Ascending aorta (tissue), 2 donors: Measurements from ENCODE around the gene AGBL1. TPM values are rescaled to one million over a fixed set of nuclear protein-coding genes. Genes with fewer than 3 reads are reported as not detected.
"Not testable (repeated sequence)": the region's sequence is repeated elsewhere in the genome, so short reads cannot be mapped to it uniquely, and the experiment has no call there.

Experiments
- DNase-seq, 2 donors: peaks; one replicate each; pipeline ENCODE4 v3.0.0-alpha.2; 2019; ENCODE audit warnings: low spot score in 2 of 2
- H3K27ac ChIP-seq, 2 donors: fragments of 200-600 bp; sonication (generic); one replicate each; pipeline ENCODE4 v1.5.1; 2016 to 2017; ENCODE audit warnings: mild to moderate bottlenecking in 1 of 2
- H3K27me3 ChIP-seq: fragments of 200-600 bp; sonication (generic); one replicate; pipeline ENCODE4 v1.5.1; 2017
- H3K36me3 ChIP-seq, 2 donors: fragments of 200-600 bp; sonication (generic); one replicate each; pipeline ENCODE4 v1.5.1; 2016
- H3K4me1 ChIP-seq, 2 donors: fragments of 200-600 bp; sonication (generic); one replicate each; pipeline ENCODE4 v1.5.1; 2016 to 2017; ENCODE audit warnings: mild to moderate bottlenecking in 1 of 2
- H3K4me3 ChIP-seq, 2 donors: fragments of 200-600 bp; sonication (generic); one replicate each; pipeline ENCODE4 v1.5.1; 2016 to 2017; ENCODE audit warnings: mild to moderate bottlenecking in 1 of 2
- H3K9me3 ChIP-seq, 2 donors: fragments of 200-600 bp; sonication (generic); one replicate each; pipeline ENCODE4 v1.5.1; 2016
- CTCF ChIP-seq, 3 experiments: fragments of 200-600 bp in 2 of 3; fragments of 450-650 bp in 1 of 3; sonication (generic) in 2 of 3; IDR thresholded peaks; one replicate each; pipeline ENCODE4 v1.5.1; 2016 to 2019; ENCODE audit warnings: antibody characterized with exemption in 3 of 3, mild to moderate bottlenecking in 1 of 3, moderate library complexity in 1 of 3
- intact Hi-C: fragments of 100-400 bp; cut with DNase I; formaldehyde crosslinking; loops from one replicate; pipeline ENCODE4 v1.15.1; 2023
- total RNA-seq: library from RNA; depleted of rRNA; stranded (reverse); fragments of >200 nt; gene quantifications from one replicate; pipeline ENCODE4 v1.1.0, GENCODE V29; 2016

The AGBL1 gene
- total RNA-seq, 1 donor from 2014 or later = not detected

- DNase-seq = no peak
- H3K27me3 ChIP-seq = no peaks in the 10 kb centered on the region
- no peak overlapping the region for H3K4me3 ChIP-seq
- no peak overlapping the region for H3K27ac ChIP-seq
- intact Hi-C loops = no loop called here
- no peaks in the 10 kb centered on the region for H3K9me3 ChIP-seq
- no peaks in the 10 kb centered on the region for H3K36me3 ChIP-seq
- no peaks in the 10 kb centered on the region for H3K4me1 ChIP-seq
- TF ChIP-seq CTCF (IDR thresholded peaks at IDR 0.05) = no peak
These were observed 447.4 kb downstream of the AGBL1 start for GRCh38 chr15:86526938-86527690.

- H3K27me3 ChIP-seq, intact Hi-C loops, H3K27ac ChIP-seq, DNase-seq, H3K4me3 ChIP-seq, H3K36me3 ChIP-seq, H3K4me1 ChIP-seq, H3K9me3 ChIP-seq: not testable (repeated sequence)
These were observed 448.4 kb downstream of the AGBL1 start for GRCh38 chr15:86528094-86528493.

GRCh38 chr15:86538141-86538540, 458.5 kb downstream of the AGBL1 start:
- H3K27me3 ChIP-seq = no peaks in the 10 kb centered on the region
- no peaks in the 10 kb centered on the region for H3K9me3 ChIP-seq
- H3K4me3 ChIP-seq = no peak overlapping the region
- no peaks in the 10 kb centered on the region for H3K36me3 ChIP-seq
- intact Hi-C loops = no loop called here
- no peaks in the 10 kb centered on the region for H3K4me1 ChIP-seq
- no peak overlapping the region for H3K27ac ChIP-seq
- DNase-seq = no peak
- no peak for TF ChIP-seq CTCF (IDR thresholded peaks at IDR 0.05)

- H3K9me3 ChIP-seq = no peaks in the 10 kb centered on the region
- TF ChIP-seq CTCF (IDR thresholded peaks at IDR 0.05) = no peak
- H3K27me3 ChIP-seq = no peaks in the 10 kb centered on the region
- no peak overlapping the region for H3K27ac ChIP-seq
- H3K4me3 ChIP-seq = no peak overlapping the region
- no peaks in the 10 kb centered on the region for H3K36me3 ChIP-seq
- DNase-seq = no peak
- H3K4me1 ChIP-seq = no peaks in the 10 kb centered on the region
- intact Hi-C loops = no loop called here
These were observed 461.3 kb downstream of the AGBL1 start for GRCh38 chr15:86540840-86541467.

- TF ChIP-seq CTCF (IDR thresholded peaks at IDR 0.05) = no peak
- H3K36me3 ChIP-seq = no peaks in the 10 kb centered on the region
- H3K4me3 ChIP-seq = no peak overlapping the region
- no peak for DNase-seq
- no peaks in the 10 kb centered on the region for H3K27me3 ChIP-seq
- no peaks in the 10 kb centered on the region for H3K4me1 ChIP-seq
- intact Hi-C loops = no loop called here
- H3K9me3 ChIP-seq = no peaks in the 10 kb centered on the region
- H3K27ac ChIP-seq = no peak overlapping the region
These were observed 461.9 kb downstream of the AGBL1 start for GRCh38 chr15:86541540-86541939.

GRCh38 chr15:86550075-86550474, 470.4 kb downstream of the AGBL1 start:
- H3K4me1 ChIP-seq = no peaks in the 10 kb centered on the region
- no peaks in the 10 kb centered on the region for H3K36me3 ChIP-seq
- H3K27ac ChIP-seq = no peak overlapping the region
- H3K4me3 ChIP-seq = no peak overlapping the region
- intact Hi-C loops = no loop called here
- no peak for DNase-seq
- no peak for TF ChIP-seq CTCF (IDR thresholded peaks at IDR 0.05)
- H3K27me3 ChIP-seq = no peaks in the 10 kb centered on the region
- no peaks in the 10 kb centered on the region for H3K9me3 ChIP-seq
